OCI-LY3 (cell line): ENCODE measurements around the gene RFX4.

Source experiments
- H2AFZ ChIP-seq: fragments of 200-600, 300-600 bp; shearing (Covaris generic); 2 replicates; pipeline ENCODE4 v1.6.0; 2014; ENCODE audit warnings: antibody characterized with exemption, low read depth, low read length
- H3K27ac ChIP-seq: fragments of 200-600, 300-600 bp; sonication (generic); 2 replicates; pipeline ENCODE4 v1.5.1; 2014; ENCODE audit warnings: mild to moderate bottlenecking, low read length, moderate library complexity, mixed read lengths
- H3K27me3 ChIP-seq: fragments of 200-600, 300-600 bp; sonication (generic); 2 replicates; pipeline ENCODE4 v1.6.1; 2014; ENCODE audit warnings: low read depth, low read length, mixed read lengths
- H3K36me3 ChIP-seq: fragments of 200-600, 300-600 bp; sonication (generic); replicated peaks from 2 replicates; pipeline ENCODE3; 2014; ENCODE audit warnings: low read depth, low read length, mixed read lengths
- H3K4me1 ChIP-seq: fragments of 300-600, 200-600 bp; sonication (generic); 2 replicates; pipeline ENCODE4 v1.6.1; 2014; ENCODE audit warnings: low read length, mixed read lengths
- H3K4me2 ChIP-seq: fragments of 200-600, 300-600 bp; sonication (generic); 2 replicates; pipeline ENCODE4 v1.6.1; 2014; ENCODE audit warnings: low read length, mixed read lengths
- H3K4me3 ChIP-seq: fragments of 300-600, 200-600 bp; sonication (generic); 2 replicates; pipeline ENCODE4 v1.5.1; 2014; ENCODE audit warnings: antibody characterized with exemption, mild to moderate bottlenecking, low read length, moderate library complexity
- H3K79me2 ChIP-seq: fragments of 300-600, 200-600 bp; shearing (Covaris generic); 2 replicates; pipeline ENCODE4 v1.6.1; 2014; ENCODE audit warnings: mild to moderate bottlenecking, low read length, mixed read lengths
- H3K9ac ChIP-seq: fragments of 300-600, 200-600 bp; shearing (Covaris generic); 2 replicates; pipeline ENCODE4 v1.6.0; 2014; ENCODE audit warnings: mild to moderate bottlenecking, low read length, moderate library complexity
- H3K9me3 ChIP-seq: fragments of 200-600, 300-600 bp; shearing (Covaris generic); 2 replicates; pipeline ENCODE4 v1.6.1; 2014; ENCODE audit warnings: low read length, mixed read lengths; ENCODE audit not compliant: insufficient read depth
- H4K20me1 ChIP-seq: fragments of 200-600, 300-600 bp; sonication (generic); 2 replicates; pipeline ENCODE4 v1.6.1; 2016; ENCODE audit warnings: low read length, mixed read lengths; ENCODE audit not compliant: insufficient read depth
- CTCF ChIP-seq: fragments of 200-600, 300-600 bp; sonication (generic); IDR thresholded peaks from 2 replicates; pipeline ENCODE4 v1.5.1; 2014; ENCODE audit warnings: antibody characterized with exemption, low read length, low read depth
- EZH2phosphoT487 ChIP-seq: fragments of 200-600 bp; shearing (Covaris generic); IDR thresholded peaks from 2 replicates; pipeline ENCODE4 v1.6.1; 2018; ENCODE audit warnings: antibody characterized with exemption, mixed run types, low read depth

RFX4 gene

GRCh38 chr12:106583242-106584103, 669 bp downstream of the RFX4 start:
- no peaks in the 10 kb centered on the region for H3K4me1 ChIP-seq
- no peak overlapping the region for H3K9ac ChIP-seq
- TF ChIP-seq EZH2phosphoT487 (no peak), CTCF (no peak)
- H4K20me1 ChIP-seq, result no peaks in the 10 kb centered on the region
- no peak overlapping the region for H3K4me2 ChIP-seq
- H2AFZ ChIP-seq, result no peak overlapping the region
- no peaks in the 10 kb centered on the region for H3K36me3 ChIP-seq
- no peaks in the 10 kb centered on the region for H3K79me2 ChIP-seq
- H3K9me3 ChIP-seq, result no peaks in the 10 kb centered on the region
- no peak overlapping the region for H3K4me3 ChIP-seq
- H3K27ac ChIP-seq, result no peak overlapping the region
- peaks cover 5% of the 10 kb centered on the region; the same call in 1 of the 2 replicates for H3K27me3 ChIP-seq

- Histone ChIP-seq H3K79me2 (no peaks in the 10 kb centered on the region), H2AFZ (no peak overlapping the region), H3K4me2 (no peak overlapping the region), H3K27ac (no peak overlapping the region), H3K27me3 (peaks cover 13% of the 10 kb centered on the region; the same call in 1 of the 2 replicates), H3K9me3 (no peaks in the 10 kb centered on the region), H4K20me1 (no peaks in the 10 kb centered on the region), H3K36me3 (no peaks in the 10 kb centered on the region), H3K4me1 (no peaks in the 10 kb centered on the region), H3K4me3 (no peak overlapping the region), H3K9ac (no peak overlapping the region)
- TF ChIP-seq CTCF, result no peak
- TF ChIP-seq EZH2phosphoT487, result no peak
These were observed 1.6 kb downstream of the RFX4 start for GRCh38 chr12:106584104-106585064.

- H3K9me3 ChIP-seq, result no peaks in the 10 kb centered on the region
- TF ChIP-seq CTCF (no peak), EZH2phosphoT487 (no peak)
- no peaks in the 10 kb centered on the region for H4K20me1 ChIP-seq
- H3K4me1 ChIP-seq, result no peaks in the 10 kb centered on the region
- no peak overlapping the region for H3K4me2 ChIP-seq
- no peak overlapping the region for H3K4me3 ChIP-seq
- H3K9ac ChIP-seq, result no peak overlapping the region
- peaks cover 20% of the 10 kb centered on the region; the same call in 1 of the 2 replicates for H3K27me3 ChIP-seq
- H2AFZ ChIP-seq, result no peak overlapping the region
- no peak overlapping the region for H3K27ac ChIP-seq
- no peaks in the 10 kb centered on the region for H3K36me3 ChIP-seq
- no peaks in the 10 kb centered on the region for H3K79me2 ChIP-seq
These were observed 2.3 kb downstream of the RFX4 start for GRCh38 chr12:106585105-106585520.
